Gastrocnemius medialis (tissue), 4 donors: ENCODE data around the gene CDKAL1.

Experiments
- CTCF ChIP-seq, 5 experiments: fragments of 450-650 bp in 3 of 5; fragments of 200-600 bp in 2 of 5; sonication (generic) in 2 of 5; IDR thresholded peaks in 4 of 5; conservative IDR thresholded peaks in 1 of 5; 1 replicate in 4 of 5; 2 replicates in 1 of 5; pipeline ENCODE4 v1.5.1; 2016 to 2019; ENCODE audit warnings: antibody characterized with exemption in 5 of 5, mild to moderate bottlenecking in 3 of 5, moderate library complexity in 3 of 5
- POLR2A ChIP-seq, 2 donors: fragments of 450-650 bp; IDR thresholded peaks; one replicate each; pipeline ENCODE4 v1.6.1; 2017; ENCODE audit warnings: antibody characterized with exemption in 2 of 2, mild to moderate bottlenecking in 2 of 2, moderate library complexity in 2 of 2

GRCh38 chr6:20922743-20923142 is 388.5 kb downstream of the CDKAL1 start:
- no peak for TF ChIP-seq CTCF (IDR thresholded peaks at IDR 0.05 in 4 of 5, conservative IDR thresholded peaks at IDR 0.05 in 1 of 5)
- TF ChIP-seq POLR2A (IDR thresholded peaks at IDR 0.05), result no peak
